Progenitor cell of endocrine pancreas (in vitro differentiated cells): Measurements from ENCODE around the gene GGCX. TPM values are rescaled to one million over a fixed set of nuclear protein-coding genes. Genes with fewer than 3 reads are reported as not detected.

Source experiments
- DNase-seq: peaks from one replicate; pipeline ENCODE4 v3.0.0; 2021; ENCODE audit warnings: low spot score; ENCODE audit not compliant: unreplicated experiment
- H3K27ac Mint-ChIP-seq: 2 replicates; pipeline ENCODE4 v1.8.0; 2021; ENCODE audit warnings: mild to moderate bottlenecking, moderate library complexity, mixed read lengths
- H3K27me3 Mint-ChIP-seq: 2 replicates; pipeline ENCODE4 v1.8.0; 2021; ENCODE audit warnings: mixed read lengths
- H3K36me3 Mint-ChIP-seq: 2 replicates; pipeline ENCODE4 v1.8.0; 2022; ENCODE audit warnings: mixed read lengths; ENCODE audit not compliant: insufficient read depth
- H3K4me1 Mint-ChIP-seq: 2 replicates; pipeline ENCODE4 v1.8.0; 2021; ENCODE audit warnings: low read depth, mixed read lengths
- H3K4me3 Mint-ChIP-seq: 2 replicates; pipeline ENCODE4 v1.8.0; 2021; ENCODE audit warnings: low read depth, mild to moderate bottlenecking, moderate library complexity, mixed read lengths
- H3K9me3 Mint-ChIP-seq: 2 replicates; pipeline ENCODE4 v1.8.0; 2021; ENCODE audit warnings: low read depth, mixed read lengths
- CTCF ChIP-seq: fragments of 200-600 bp; sonication (generic); IDR thresholded peaks from one replicate; pipeline ENCODE4 v1.5.0; 2021; ENCODE audit warnings: antibody characterized with exemption, mild to moderate bottlenecking; ENCODE audit not compliant: unreplicated experiment
- total RNA-seq: library from RNA; stranded (reverse); gene quantifications from 2 replicates; pipeline ENCODE4 v1.2.1, GENCODE V29; 2021

Gene GGCX
- total RNA-seq, 1 donor from 2014 or later: 69.2 TPM

DNA sequence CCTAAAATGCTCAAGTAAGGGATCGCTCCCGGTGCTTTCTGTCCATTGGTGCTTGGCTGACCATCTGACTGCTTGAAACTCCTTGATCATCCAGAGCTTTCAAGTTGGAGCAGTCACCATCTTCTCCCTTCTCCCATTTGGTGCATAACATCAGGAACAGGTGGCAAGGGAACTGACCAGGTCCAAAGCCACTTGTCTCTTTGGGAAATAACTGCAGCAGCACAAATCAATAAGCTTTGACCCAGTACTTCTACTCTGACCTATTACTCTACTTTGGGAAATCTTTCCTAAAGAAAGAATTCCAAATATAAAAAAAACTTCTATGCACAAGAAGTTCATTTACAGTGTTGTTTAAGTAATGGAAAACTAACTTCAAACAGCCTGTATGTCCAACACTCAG, 32.9 kb downstream of the GGCX start:
- H3K27me3 Mint-ChIP-seq: no peaks in the 10 kb centered on the region
- no peak for TF ChIP-seq CTCF
- H3K27ac Mint-ChIP-seq: no peak overlapping the region
- no peaks in the 10 kb centered on the region for H3K36me3 Mint-ChIP-seq
- peaks cover 22% of the 10 kb centered on the region for H3K4me1 Mint-ChIP-seq
- no peak for DNase-seq
- no peak overlapping the region for H3K4me3 Mint-ChIP-seq
- no peaks in the 10 kb centered on the region for H3K9me3 Mint-ChIP-seq

- no peak overlapping the region for H3K4me3 Mint-ChIP-seq
- H3K27me3 Mint-ChIP-seq: no peaks in the 10 kb centered on the region
- no peak for TF ChIP-seq CTCF
- peaks cover 27% of the 10 kb centered on the region for H3K4me1 Mint-ChIP-seq
- H3K9me3 Mint-ChIP-seq: no peaks in the 10 kb centered on the region
- DNase-seq: no peak
- H3K27ac Mint-ChIP-seq: no peak overlapping the region
- no peaks in the 10 kb centered on the region for H3K36me3 Mint-ChIP-seq
These were observed 33.5 kb downstream of the GGCX start for GRCh38 chr2:85527787-85528186.

DNA sequence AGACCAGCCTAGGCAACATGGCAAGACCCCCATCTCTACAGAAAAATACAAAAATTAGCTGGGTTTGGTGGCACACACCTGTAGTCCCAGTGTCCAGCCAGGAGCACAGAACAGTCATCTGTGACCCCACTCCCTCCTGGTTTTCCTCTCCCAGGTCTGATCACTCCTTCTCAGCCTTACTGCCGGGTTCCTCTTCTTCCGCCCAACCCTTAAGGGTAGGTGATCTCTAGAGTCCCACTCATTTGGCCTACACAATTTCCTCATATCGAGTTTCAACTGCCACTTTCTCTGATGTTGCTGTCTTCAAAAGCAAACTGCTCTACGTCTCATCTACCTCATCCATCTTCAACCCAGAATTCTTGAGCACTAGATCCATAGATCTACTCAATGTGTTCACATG, 35.7 kb downstream of the GGCX start:
- Mint-ChIP-seq H3K27ac (no peak overlapping the region), H3K36me3 (no peaks in the 10 kb centered on the region), H3K4me3 (no peak overlapping the region), H3K9me3 (no peaks in the 10 kb centered on the region), H3K4me1 (peaks cover 27% of the 10 kb centered on the region), H3K27me3 (no peaks in the 10 kb centered on the region)
- no peak for DNase-seq
- no peak for TF ChIP-seq CTCF

DNA sequence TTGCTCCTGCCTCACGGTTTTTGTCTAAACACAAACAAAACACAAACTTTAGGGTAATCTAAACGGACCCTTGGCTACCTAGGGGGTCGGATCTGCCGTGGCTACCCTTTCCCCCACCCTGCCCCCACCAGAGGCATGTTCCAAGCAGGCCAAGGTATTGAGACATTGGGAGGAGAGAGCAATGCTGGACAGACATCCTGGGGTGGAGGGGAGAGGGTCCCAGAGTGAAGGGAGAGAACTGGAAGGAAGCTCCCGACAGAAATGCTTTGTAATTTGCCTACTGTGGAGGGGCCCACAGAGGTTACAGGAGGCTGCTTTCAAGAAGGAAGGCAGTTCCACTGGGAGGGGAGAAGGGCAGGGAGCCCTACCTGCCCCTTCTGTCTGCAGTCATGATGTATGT, 36.3 kb downstream of the GGCX start:
- no peaks in the 10 kb centered on the region for H3K9me3 Mint-ChIP-seq
- no peak for DNase-seq
- no peaks in the 10 kb centered on the region for H3K36me3 Mint-ChIP-seq
- H3K4me1 Mint-ChIP-seq: peaks cover 27% of the 10 kb centered on the region
- no peak overlapping the region for H3K4me3 Mint-ChIP-seq
- H3K27me3 Mint-ChIP-seq: no peaks in the 10 kb centered on the region
- no peak for TF ChIP-seq CTCF
- H3K27ac Mint-ChIP-seq: no peak overlapping the region

DNA sequence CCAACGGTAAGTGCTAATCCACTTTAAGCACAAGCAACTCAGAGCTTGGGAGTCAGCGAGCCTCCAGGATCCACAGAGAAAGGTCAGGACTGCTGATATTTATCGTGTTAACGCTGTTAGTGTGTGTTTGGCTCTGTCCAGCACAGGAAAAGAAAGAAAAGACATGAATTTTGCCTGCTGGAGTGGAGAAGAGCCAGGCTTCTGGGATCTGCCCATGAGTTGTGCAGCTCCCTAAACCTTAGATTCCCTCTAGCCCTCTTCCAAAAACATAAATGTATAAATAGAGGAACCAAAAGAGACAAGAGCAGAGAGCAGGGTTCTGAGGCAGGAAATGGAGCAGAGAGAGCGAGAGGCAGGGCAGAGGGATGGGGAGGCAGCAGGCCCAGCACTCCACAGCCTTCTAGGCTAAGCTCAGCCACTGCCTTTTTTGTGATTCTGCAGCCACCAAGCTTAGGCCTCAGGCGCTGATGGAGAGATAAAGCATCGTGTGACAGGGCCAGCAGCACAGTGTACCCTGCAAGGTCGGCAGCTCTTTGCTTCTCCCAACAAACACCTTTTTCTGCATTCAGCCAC, 36.9 kb downstream of the GGCX start:
- no peak overlapping the region for H3K4me3 Mint-ChIP-seq
- peak overlapping the region; percentile 43 for H3K27ac Mint-ChIP-seq
- no peaks in the 10 kb centered on the region for H3K36me3 Mint-ChIP-seq
- H3K4me1 Mint-ChIP-seq: peaks cover 27% of the 10 kb centered on the region
- no peaks in the 10 kb centered on the region for H3K9me3 Mint-ChIP-seq
- DNase-seq: no peak
- H3K27me3 Mint-ChIP-seq: no peaks in the 10 kb centered on the region
- TF ChIP-seq CTCF: no peak
